ENCODE measurements around the gene ZNF575.
A peak's percentile ranks its signal among the peaks of the same experiment; 100 is the strongest.

Gene ZNF575

GRCh38 chr19:43564800-43565199 lies 31.8 kb downstream of the ZNF575 start:
- TF ChIP-seq EZH2phosphoT487 (IDR thresholded peaks at IDR 0.05; ENCODE audit: borderline replicate concordance) (no peak), CTCF (conservative IDR thresholded peaks at IDR 0.05; ENCODE audit: low read length) (no peak)
- no peaks in the 10 kb centered on the region for H3K9me3 ChIP-seq (ENCODE audit: insufficient read depth, low read depth, low read length)
- peak overlapping the region; percentile 60 for H3K9ac ChIP-seq (ENCODE audit: low read depth, low read length, poor library complexity, severe bottlenecking)
- no peak overlapping the region for H2AFZ ChIP-seq (ENCODE audit: low read length)
- peaks cover 19% of the 10 kb centered on the region for H3F3A ChIP-seq (ENCODE audit: low read depth)
- H3K9me2 ChIP-seq (replicated peaks; ENCODE audit: low read depth, low read length) = no peaks in the 10 kb centered on the region
- peaks cover 48% of the 10 kb centered on the region for H3K79me2 ChIP-seq (ENCODE audit: insufficient read depth, low read length)
- no peaks in the 10 kb centered on the region for H4K20me1 ChIP-seq (ENCODE audit: insufficient read depth, low read length, poor library complexity, severe bottlenecking)
- no peaks in the 10 kb centered on the region for H3K27me3 ChIP-seq (ENCODE audit: insufficient read depth, low read length, poor library complexity, severe bottlenecking)
- no peak overlapping the region for H3K4me2 ChIP-seq (ENCODE audit: low read depth, low read length, poor library complexity, severe bottlenecking)
- no peaks in the 10 kb centered on the region for H3K36me3 ChIP-seq (ENCODE audit: insufficient read depth, low read length)
- H3K4me3 ChIP-seq (ENCODE audit: low read length, poor library complexity, severe bottlenecking) = no peak overlapping the region
- peaks cover 54% of the 10 kb centered on the region for H3K4me1 ChIP-seq (ENCODE audit: insufficient read depth, low read length, poor library complexity, severe bottlenecking)

GRCh38 chr19:43569657-43570056 lies 36.7 kb downstream of the ZNF575 start:
- H3K9me2 ChIP-seq (replicated peaks; ENCODE audit: low read depth, low read length) = no peaks in the 10 kb centered on the region
- no peak overlapping the region for H2AFZ ChIP-seq (ENCODE audit: low read length)
- H3K4me2 ChIP-seq (ENCODE audit: low read depth, low read length, poor library complexity, severe bottlenecking) = peak overlapping the region; percentile 10
- no peaks in the 10 kb centered on the region for H3K9me3 ChIP-seq (ENCODE audit: insufficient read depth, low read depth, low read length)
- H3K79me2 ChIP-seq (ENCODE audit: insufficient read depth, low read length) = peaks cover 59% of the 10 kb centered on the region
- H4K20me1 ChIP-seq (ENCODE audit: insufficient read depth, low read length, poor library complexity, severe bottlenecking) = no peaks in the 10 kb centered on the region
- H3K36me3 ChIP-seq (ENCODE audit: insufficient read depth, low read length) = no peaks in the 10 kb centered on the region
- no peaks in the 10 kb centered on the region for H3F3A ChIP-seq (ENCODE audit: low read depth)
- H3K4me3 ChIP-seq (ENCODE audit: low read length, poor library complexity, severe bottlenecking) = no peak overlapping the region
- no peak overlapping the region for H3K9ac ChIP-seq (ENCODE audit: low read depth, low read length, poor library complexity, severe bottlenecking)
- H3K27me3 ChIP-seq (ENCODE audit: insufficient read depth, low read length, poor library complexity, severe bottlenecking) = no peaks in the 10 kb centered on the region
- H3K4me1 ChIP-seq (ENCODE audit: insufficient read depth, low read length, poor library complexity, severe bottlenecking) = peaks cover 28% of the 10 kb centered on the region
- TF ChIP-seq EZH2phosphoT487 (IDR thresholded peaks at IDR 0.05; ENCODE audit: borderline replicate concordance) (no peak), CTCF (conservative IDR thresholded peaks at IDR 0.05; ENCODE audit: low read length) (no peak)

GRCh38 chr19:43570174-43570791 lies 37.3 kb downstream of the ZNF575 start:
- Histone ChIP-seq H3K4me2 (ENCODE audit: low read depth, low read length, poor library complexity, severe bottlenecking) (peak overlapping the region; percentile 10), H3K79me2 (ENCODE audit: insufficient read depth, low read length) (peaks cover 59% of the 10 kb centered on the region), H2AFZ (ENCODE audit: low read length) (no peak overlapping the region), H3K9me2 (replicated peaks; ENCODE audit: low read depth, low read length) (no peaks in the 10 kb centered on the region), H3F3A (ENCODE audit: low read depth) (no peaks in the 10 kb centered on the region), H4K20me1 (ENCODE audit: insufficient read depth, low read length, poor library complexity, severe bottlenecking) (no peaks in the 10 kb centered on the region), H3K9me3 (ENCODE audit: insufficient read depth, low read depth, low read length) (no peaks in the 10 kb centered on the region), H3K4me3 (ENCODE audit: low read length, poor library complexity, severe bottlenecking) (no peak overlapping the region), H3K36me3 (ENCODE audit: insufficient read depth, low read length) (no peaks in the 10 kb centered on the region), H3K9ac (ENCODE audit: low read depth, low read length, poor library complexity, severe bottlenecking) (no peak overlapping the region), H3K4me1 (ENCODE audit: insufficient read depth, low read length, poor library complexity, severe bottlenecking) (peaks cover 23% of the 10 kb centered on the region), H3K27me3 (ENCODE audit: insufficient read depth, low read length, poor library complexity, severe bottlenecking) (no peaks in the 10 kb centered on the region)
- TF ChIP-seq EZH2phosphoT487 (IDR thresholded peaks at IDR 0.05; ENCODE audit: borderline replicate concordance) (no peak), CTCF (conservative IDR thresholded peaks at IDR 0.05; ENCODE audit: low read length) (peak; percentile 13; the same call in 1 of the 2 replicates)
